HepG2 (cell line): Measurements from ENCODE around the gene SF3A2. TPM values are rescaled to one million over a fixed set of nuclear protein-coding genes. Genes with fewer than 3 reads are reported as not detected.

Source experiments
- ATF7 ChIP-seq, 2 experiments: fragments of 450-650 bp in 1 of 2; sonication (generic) in 1 of 2; formaldehyde crosslinking in 1 of 2; IDR thresholded peaks; 2 replicates each; pipeline versions ENCODE4 v1.4.0 to v1.6.1; 2016 to 2020; ENCODE audit warnings: antibody characterized with exemption in 1 of 2, mild to moderate bottlenecking in 1 of 2, missing genetic modification reagents in 1 of 2
- CBX2 ChIP-seq, 2 experiments: fragments of 200-600 bp in 1 of 2; sonication (generic); formaldehyde crosslinking in 1 of 2; IDR thresholded peaks; 2 replicates each; pipeline versions ENCODE4 v1.7.0 to v1.8.1; 2018 to 2022; ENCODE audit warnings: low read depth in 2 of 2, low read length in 1 of 2, mild to moderate bottlenecking in 1 of 2, missing genetic modification reagents in 1 of 2
- ELF3 ChIP-seq: IDR thresholded peaks from 2 replicates; pipeline ENCODE4 v1.6.1; 2016; ENCODE audit warnings: missing genetic modification reagents, missing compliant biosample characterization
- FOXK2 ChIP-seq: fragments of 450-650 bp; IDR thresholded peaks from 2 replicates; pipeline ENCODE4 v1.6.1; 2016
- PRMT3 ChIP-seq: sonication (generic); formaldehyde crosslinking; IDR thresholded peaks from 2 replicates; pipeline ENCODE4 v1.8.1; 2022; ENCODE audit warnings: low read depth, mild to moderate bottlenecking, moderate library complexity, missing genetic modification reagents, borderline replicate concordance
- TMF1 ChIP-seq: sonication (generic); formaldehyde crosslinking; IDR thresholded peaks from 2 replicates; pipeline ENCODE4 v1.8.1; 2022; ENCODE audit warnings: low read depth, missing genetic modification reagents
- ZFAT ChIP-seq: sonication (generic); formaldehyde crosslinking; conservative IDR thresholded peaks from 2 replicates; pipeline ENCODE4 v1.8.1; 2023; ENCODE audit warnings: missing genetic modification reagents, inconsistent platforms
- ZNF224 ChIP-seq: sonication (generic); formaldehyde crosslinking; IDR thresholded peaks from 2 replicates; pipeline ENCODE4 v1.5.0; 2020; ENCODE audit warnings: mild to moderate bottlenecking, missing genetic modification reagents
- ZNF569 ChIP-seq: sonication (generic); formaldehyde crosslinking; IDR thresholded peaks from 2 replicates; pipeline ENCODE4 v1.5.0; 2020; ENCODE audit warnings: mild to moderate bottlenecking, missing genetic modification reagents, moderate library complexity, borderline replicate concordance
- ZNF570 ChIP-seq: sonication (generic); formaldehyde crosslinking; IDR thresholded peaks from 2 replicates; pipeline ENCODE4 v1.4.0; 2020; ENCODE audit warnings: mild to moderate bottlenecking, missing genetic modification reagents, borderline replicate concordance
- ZNF703 ChIP-seq: sonication (generic); formaldehyde crosslinking; IDR thresholded peaks from 2 replicates; pipeline ENCODE4 v1.5.1; 2020; ENCODE audit warnings: missing genetic modification reagents, mild to moderate bottlenecking, moderate library complexity, borderline replicate concordance
- ZNF841 ChIP-seq: sonication (generic); formaldehyde crosslinking; IDR thresholded peaks from 2 replicates; pipeline ENCODE4 v1.8.1; 2023; ENCODE audit warnings: missing genetic modification reagents, borderline replicate concordance
- ZNF878 ChIP-seq: sonication (generic); formaldehyde crosslinking; IDR thresholded peaks from 2 replicates; pipeline ENCODE4 v1.8.1; 2023; ENCODE audit warnings: mild to moderate bottlenecking, missing genetic modification reagents, moderate library complexity
- ZSCAN9 ChIP-seq: IDR thresholded peaks from 2 replicates; pipeline ENCODE4 v1.6.1; 2016; ENCODE audit warnings: borderline replicate concordance
- polyA plus RNA-seq, 8 experiments: library from polyadenylated mRNA; depleted of rRNA in 3 of 8; stranded (reverse) in 7 of 8; unstranded in 1 of 8; fragments of >200 nt; fragmentation: Illumina TruSeq in 4 of 8; extraction: Trizol in 4 of 8; gene quantifications; 2 replicates each; pipeline versions ENCODE4 v1.2.1 to v1.2.3, GENCODE V29; 2011 to 2016; ENCODE audit warnings: low read depth in 4 of 8, missing spikeins in 1 of 8, mixed read lengths in 1 of 8; ENCODE audit not compliant: insufficient read depth in 1 of 8
- total RNA-seq, 5 experiments: library from RNA; depleted of rRNA; stranded (reverse); fragments of >200 nt; fragmentation: Illumina TruSeq; extraction: Trizol; gene quantifications; 2 replicates each; pipeline ENCODE4 v1.2.3, GENCODE V29; 2016; ENCODE audit warnings: low read depth in 1 of 5
- TF ChIP-seq, protein P1 (sequence below): sonication (generic); formaldehyde crosslinking; IDR thresholded peaks from 2 replicates; pipeline ENCODE4 v1.4.0; 2020; ENCODE audit warnings: mild to moderate bottlenecking, missing genetic modification reagents
- TF ChIP-seq, protein P2 (sequence below): IDR thresholded peaks from 2 replicates; pipeline ENCODE4 v1.6.1; 2016; ENCODE audit warnings: low read depth, missing genetic modification reagents, missing compliant biosample characterization
- TF ChIP-seq, protein P3 (sequence below): sonication (generic); formaldehyde crosslinking; IDR thresholded peaks from 2 replicates; pipeline ENCODE4 v1.4.0; 2020; ENCODE audit warnings: mild to moderate bottlenecking, missing genetic modification reagents

SF3A2 gene
- total and polyA plus RNA-seq, 2 of the 13 experiments (the other 11 are each of a cell fraction or from before 2014, with no cell fraction given) = 8.6 to 8.8 TPM

DNA sequence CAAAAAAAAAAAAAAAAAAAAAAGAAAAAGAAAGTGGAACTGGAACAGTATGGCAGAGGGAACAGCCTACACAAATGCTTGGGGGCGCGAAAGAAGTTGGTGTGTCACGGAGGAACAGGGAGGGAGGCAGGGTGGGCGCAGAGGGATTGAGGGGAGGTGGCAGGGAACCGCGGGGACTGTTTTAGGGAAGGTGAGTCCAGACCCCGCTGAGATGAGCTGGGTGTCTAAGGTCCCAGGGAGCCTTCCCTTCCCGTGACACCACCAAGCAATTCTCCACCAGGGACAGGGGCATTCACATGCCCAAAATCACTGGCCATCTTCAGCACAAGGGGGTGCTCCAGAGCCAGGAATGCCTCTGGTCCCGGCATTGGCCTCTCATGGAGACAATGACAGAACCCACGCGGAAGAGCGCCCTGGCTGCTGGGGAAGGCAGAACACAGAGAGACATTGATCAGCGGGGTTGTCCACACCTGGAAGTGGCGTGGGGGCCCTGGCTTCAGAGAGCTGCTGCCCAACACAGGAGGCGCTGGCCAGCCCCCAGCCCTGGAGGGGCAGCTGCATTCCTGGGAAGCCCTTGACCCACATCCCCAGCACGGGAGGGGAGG, 38.4 kb downstream of the SF3A2 start (continued):
- TF ChIP-seq ZNF841 (CRISPR knock-in tag) (no peak), ZNF224 (CRISPR knock-in tag) (no peak), ZNF878 (CRISPR knock-in tag) (no peak), ZNF569 (CRISPR knock-in tag) (no peak), ZSCAN9 (no peak), FOXK2 (no peak), ATF7 (IDR thresholded peaks at IDR 0.05) (no peak), ATF7 (CRISPR knock-in tag; IDR thresholded peaks at IDR 0.05) (no peak), PRMT3 (CRISPR knock-in tag) (no peak), ZNF703 (CRISPR knock-in tag) (no peak), ZFAT (CRISPR knock-in tag) (no peak), CBX2 (IDR thresholded peaks at IDR 0.05; ENCODE audit: low read depth, low read length) (no peak), CBX2 (CRISPR knock-in tag; IDR thresholded peaks at IDR 0.05; ENCODE audit: low read depth) (no peak), ZNF570 (CRISPR knock-in tag) (no peak), ELF3 (CRISPR knock-in tag) (no peak), TMF1 (CRISPR knock-in tag) (no peak)
- TF ChIP-seq, protein P1, sequence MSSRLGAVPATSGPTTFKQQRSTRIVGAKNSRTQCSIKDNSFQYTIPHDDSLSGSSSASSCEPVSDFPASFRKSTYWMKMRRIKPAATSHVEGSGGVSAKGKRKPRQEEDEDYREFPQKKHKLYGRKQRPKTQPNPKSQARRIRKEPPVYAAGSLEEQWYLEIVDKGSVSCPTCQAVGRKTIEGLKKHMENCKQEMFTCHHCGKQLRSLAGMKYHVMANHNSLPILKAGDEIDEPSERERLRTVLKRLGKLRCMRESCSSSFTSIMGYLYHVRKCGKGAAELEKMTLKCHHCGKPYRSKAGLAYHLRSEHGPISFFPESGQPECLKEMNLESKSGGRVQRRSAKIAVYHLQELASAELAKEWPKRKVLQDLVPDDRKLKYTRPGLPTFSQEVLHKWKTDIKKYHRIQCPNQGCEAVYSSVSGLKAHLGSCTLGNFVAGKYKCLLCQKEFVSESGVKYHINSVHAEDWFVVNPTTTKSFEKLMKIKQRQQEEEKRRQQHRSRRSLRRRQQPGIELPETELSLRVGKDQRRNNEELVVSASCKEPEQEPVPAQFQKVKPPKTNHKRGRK = no peak
- TF ChIP-seq, protein P2, sequence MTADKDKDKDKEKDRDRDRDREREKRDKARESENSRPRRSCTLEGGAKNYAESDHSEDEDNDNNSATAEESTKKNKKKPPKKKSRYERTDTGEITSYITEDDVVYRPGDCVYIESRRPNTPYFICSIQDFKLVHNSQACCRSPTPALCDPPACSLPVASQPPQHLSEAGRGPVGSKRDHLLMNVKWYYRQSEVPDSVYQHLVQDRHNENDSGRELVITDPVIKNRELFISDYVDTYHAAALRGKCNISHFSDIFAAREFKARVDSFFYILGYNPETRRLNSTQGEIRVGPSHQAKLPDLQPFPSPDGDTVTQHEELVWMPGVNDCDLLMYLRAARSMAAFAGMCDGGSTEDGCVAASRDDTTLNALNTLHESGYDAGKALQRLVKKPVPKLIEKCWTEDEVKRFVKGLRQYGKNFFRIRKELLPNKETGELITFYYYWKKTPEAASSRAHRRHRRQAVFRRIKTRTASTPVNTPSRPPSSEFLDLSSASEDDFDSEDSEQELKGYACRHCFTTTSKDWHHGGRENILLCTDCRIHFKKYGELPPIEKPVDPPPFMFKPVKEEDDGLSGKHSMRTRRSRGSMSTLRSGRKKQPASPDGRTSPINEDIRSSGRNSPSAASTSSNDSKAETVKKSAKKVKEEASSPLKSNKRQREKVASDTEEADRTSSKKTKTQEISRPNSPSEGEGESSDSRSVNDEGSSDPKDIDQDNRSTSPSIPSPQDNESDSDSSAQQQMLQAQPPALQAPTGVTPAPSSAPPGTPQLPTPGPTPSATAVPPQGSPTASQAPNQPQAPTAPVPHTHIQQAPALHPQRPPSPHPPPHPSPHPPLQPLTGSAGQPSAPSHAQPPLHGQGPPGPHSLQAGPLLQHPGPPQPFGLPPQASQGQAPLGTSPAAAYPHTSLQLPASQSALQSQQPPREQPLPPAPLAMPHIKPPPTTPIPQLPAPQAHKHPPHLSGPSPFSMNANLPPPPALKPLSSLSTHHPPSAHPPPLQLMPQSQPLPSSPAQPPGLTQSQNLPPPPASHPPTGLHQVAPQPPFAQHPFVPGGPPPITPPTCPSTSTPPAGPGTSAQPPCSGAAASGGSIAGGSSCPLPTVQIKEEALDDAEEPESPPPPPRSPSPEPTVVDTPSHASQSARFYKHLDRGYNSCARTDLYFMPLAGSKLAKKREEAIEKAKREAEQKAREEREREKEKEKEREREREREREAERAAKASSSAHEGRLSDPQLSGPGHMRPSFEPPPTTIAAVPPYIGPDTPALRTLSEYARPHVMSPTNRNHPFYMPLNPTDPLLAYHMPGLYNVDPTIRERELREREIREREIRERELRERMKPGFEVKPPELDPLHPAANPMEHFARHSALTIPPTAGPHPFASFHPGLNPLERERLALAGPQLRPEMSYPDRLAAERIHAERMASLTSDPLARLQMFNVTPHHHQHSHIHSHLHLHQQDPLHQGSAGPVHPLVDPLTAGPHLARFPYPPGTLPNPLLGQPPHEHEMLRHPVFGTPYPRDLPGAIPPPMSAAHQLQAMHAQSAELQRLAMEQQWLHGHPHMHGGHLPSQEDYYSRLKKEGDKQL (CRISPR knock-in tag) = no peak
- TF ChIP-seq, protein P3, sequence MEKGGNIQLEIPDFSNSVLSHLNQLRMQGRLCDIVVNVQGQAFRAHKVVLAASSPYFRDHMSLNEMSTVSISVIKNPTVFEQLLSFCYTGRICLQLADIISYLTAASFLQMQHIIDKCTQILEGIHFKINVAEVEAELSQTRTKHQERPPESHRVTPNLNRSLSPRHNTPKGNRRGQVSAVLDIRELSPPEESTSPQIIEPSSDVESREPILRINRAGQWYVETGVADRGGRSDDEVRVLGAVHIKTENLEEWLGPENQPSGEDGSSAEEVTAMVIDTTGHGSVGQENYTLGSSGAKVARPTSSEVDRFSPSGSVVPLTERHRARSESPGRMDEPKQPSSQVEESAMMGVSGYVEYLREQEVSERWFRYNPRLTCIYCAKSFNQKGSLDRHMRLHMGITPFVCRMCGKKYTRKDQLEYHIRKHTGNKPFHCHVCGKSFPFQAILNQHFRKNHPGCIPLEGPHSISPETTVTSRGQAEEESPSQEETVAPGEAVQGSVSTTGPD = no peak
